HS-27A (cell line): Measurements from ENCODE around the gene FUBP3.

ENCODE experiments used
- DNase-seq: peaks from one replicate; pipeline ENCODE4 v3.0.0-alpha.2; 2012; ENCODE audit warnings: low read depth, missing footprints

FUBP3 gene

GRCh38 chr9:130607640-130608420 is 28.5 kb downstream of the FUBP3 start:
- DNase-seq: no peak

- DNase-seq: no peak
Observed at GRCh38 chr9:130608554-130609134, 29.3 kb downstream of the FUBP3 start.

- DNase-seq: no peak
Observed at GRCh38 chr9:130609163-130609562, 29.8 kb downstream of the FUBP3 start.

GRCh38 chr9:130610862-130611707 is 31.7 kb downstream of the FUBP3 start:
- DNase-seq: no peak

GRCh38 chr9:130616451-130616850 is 37.1 kb downstream of the FUBP3 start:
- no peak for DNase-seq

GRCh38 chr9:130623466-130623865 is 44.1 kb downstream of the FUBP3 start:
- no peak for DNase-seq

- no peak for DNase-seq
Observed at GRCh38 chr9:130624154-130624553, 44.8 kb downstream of the FUBP3 start.

GRCh38 chr9:130626249-130626996 is 47.0 kb downstream of the FUBP3 start:
- no peak for DNase-seq

GRCh38 chr9:130627051-130627450 is 47.7 kb downstream of the FUBP3 start:
- no peak for DNase-seq

- DNase-seq: no peak
Observed at GRCh38 chr9:130627896-130628792, 48.8 kb downstream of the FUBP3 start.

- no peak for DNase-seq
Observed at GRCh38 chr9:130629443-130630070, 50.2 kb downstream of the FUBP3 start.

- no peak for DNase-seq
Observed at GRCh38 chr9:130630071-130630450, 50.7 kb downstream of the FUBP3 start.

- no peak for DNase-seq
Observed at GRCh38 chr9:130630506-130631330, 51.3 kb downstream of the FUBP3 start.

GRCh38 chr9:130631331-130632080 is 52.1 kb downstream of the FUBP3 start:
- DNase-seq: no peak

- no peak for DNase-seq
Observed at GRCh38 chr9:130632081-130632710, 52.8 kb downstream of the FUBP3 start.

- DNase-seq: no peak
Observed at GRCh38 chr9:130632841-130633240, 53.5 kb downstream of the FUBP3 start.

GRCh38 chr9:130633336-130634190 is 54.2 kb downstream of the FUBP3 start:
- no peak for DNase-seq
